GM21526 (cell line): ENCODE results near the gene SHROOM3.

Experiments
- ATAC-seq: cut with Tn5 transposase; IDR thresholded peaks from one replicate; pipeline ENCODE4 v1.9.1; 2021; ENCODE audit warnings: moderate library complexity; ENCODE audit not compliant: unreplicated experiment, low FRiP score

SHROOM3 gene

GRCh38 chr4:76614589-76614988 is 179.6 kb downstream of the SHROOM3 start:
- ATAC-seq, result no peak

- no peak for ATAC-seq
Observed at GRCh38 chr4:76615999-76616398, 181.0 kb downstream of the SHROOM3 start.

- no peak for ATAC-seq
Observed at GRCh38 chr4:76616526-76616925, 181.5 kb downstream of the SHROOM3 start.

- no peak for ATAC-seq
Observed at GRCh38 chr4:76620723-76621468, 185.9 kb downstream of the SHROOM3 start.

GRCh38 chr4:76622126-76622525 is 187.1 kb downstream of the SHROOM3 start:
- ATAC-seq, result no peak

- ATAC-seq, result no peak
Observed at GRCh38 chr4:76622717-76623116, 187.7 kb downstream of the SHROOM3 start.

GRCh38 chr4:76623217-76624045 is 188.4 kb downstream of the SHROOM3 start:
- ATAC-seq, result no peak

GRCh38 chr4:76624241-76624681 is 189.2 kb downstream of the SHROOM3 start:
- ATAC-seq, result no peak

- no peak for ATAC-seq
Observed at GRCh38 chr4:76624931-76625715, 190.1 kb downstream of the SHROOM3 start.

- ATAC-seq, result no peak
Observed at GRCh38 chr4:76626686-76627465, 191.8 kb downstream of the SHROOM3 start.

GRCh38 chr4:76628251-76628650 is 193.2 kb downstream of the SHROOM3 start:
- ATAC-seq, result no peak

GRCh38 chr4:76630741-76631140 is 195.7 kb downstream of the SHROOM3 start:
- no peak for ATAC-seq

- ATAC-seq, result no peak
Observed at GRCh38 chr4:76634220-76634619, 199.2 kb downstream of the SHROOM3 start.

GRCh38 chr4:76637712-76638361 is 202.8 kb downstream of the SHROOM3 start:
- no peak for ATAC-seq

- ATAC-seq, result no peak
Observed at GRCh38 chr4:76639288-76639687, 204.3 kb downstream of the SHROOM3 start.

GRCh38 chr4:76640353-76640910 is 205.4 kb downstream of the SHROOM3 start:
- no peak for ATAC-seq

- no peak for ATAC-seq
Observed at GRCh38 chr4:76641351-76641750, 206.3 kb downstream of the SHROOM3 start.

GRCh38 chr4:76641758-76642157 is 206.7 kb downstream of the SHROOM3 start:
- no peak for ATAC-seq

- ATAC-seq, result no peak
Observed at GRCh38 chr4:76644831-76645485, 209.9 kb downstream of the SHROOM3 start.
